Fibroblast of peridontal ligament (primary cell): ENCODE results near the gene LARGE1.

ENCODE experiments used
- DNase-seq: peaks from one replicate; pipeline ENCODE4 v3.0.0-alpha.2; 2010; ENCODE audit errors: extremely low read depth

The LARGE1 gene

GRCh38 chr22:33914131-33914530 is 6.1 kb downstream of the LARGE1 start:
- no peak for DNase-seq

- no peak for DNase-seq
Observed at GRCh38 chr22:33913188-33913587, 7.1 kb downstream of the LARGE1 start.

GRCh38 chr22:33909911-33910310 is 10.4 kb downstream of the LARGE1 start:
- no peak for DNase-seq

GRCh38 chr22:33909075-33909458 is 11.2 kb downstream of the LARGE1 start:
- peak; percentile 33 for DNase-seq

- DNase-seq, result no peak
Observed at GRCh38 chr22:33908171-33909074, 11.9 kb downstream of the LARGE1 start.

- DNase-seq, result no peak
Observed at GRCh38 chr22:33906954-33907353, 13.3 kb downstream of the LARGE1 start.

GRCh38 chr22:33906475-33906874 is 13.8 kb downstream of the LARGE1 start:
- DNase-seq, result no peak

- DNase-seq, result no peak
Observed at GRCh38 chr22:33903012-33903411, 17.3 kb downstream of the LARGE1 start.

- no peak for DNase-seq
Observed at GRCh38 chr22:33902073-33902472, 18.2 kb downstream of the LARGE1 start.

GRCh38 chr22:33898121-33898520 is 22.2 kb downstream of the LARGE1 start:
- DNase-seq, result no peak

- no peak for DNase-seq
Observed at GRCh38 chr22:33897448-33897835, 22.8 kb downstream of the LARGE1 start.

GRCh38 chr22:33896575-33897447 is 23.5 kb downstream of the LARGE1 start:
- no peak for DNase-seq

- DNase-seq, result no peak
Observed at GRCh38 chr22:33896154-33896553, 24.1 kb downstream of the LARGE1 start.

- DNase-seq, result no peak
Observed at GRCh38 chr22:33895444-33895843, 24.8 kb downstream of the LARGE1 start.

GRCh38 chr22:33894515-33894914 is 25.8 kb downstream of the LARGE1 start:
- no peak for DNase-seq

- no peak for DNase-seq
Observed at GRCh38 chr22:33894036-33894435, 26.2 kb downstream of the LARGE1 start.

GRCh38 chr22:33893512-33893911 is 26.8 kb downstream of the LARGE1 start:
- DNase-seq, result no peak

- no peak for DNase-seq
Observed at GRCh38 chr22:33891992-33892391, 28.3 kb downstream of the LARGE1 start.

- no peak for DNase-seq
Observed at GRCh38 chr22:33891455-33891854, 28.8 kb downstream of the LARGE1 start.

- DNase-seq, result no peak
Observed at GRCh38 chr22:33889748-33890147, 30.5 kb downstream of the LARGE1 start.

GRCh38 chr22:33888821-33889220 is 31.5 kb downstream of the LARGE1 start:
- no peak for DNase-seq

GRCh38 chr22:33887173-33887572 is 33.1 kb downstream of the LARGE1 start:
- DNase-seq, result no peak

GRCh38 chr22:33886696-33887095 is 33.6 kb downstream of the LARGE1 start:
- DNase-seq, result no peak
